Esophagus squamous epithelium (tissue), 5 donors: ENCODE measurements around the gene PAM16. TPM values are rescaled to one million over a fixed set of nuclear protein-coding genes. Genes with fewer than 3 reads are reported as not detected.
A peak's percentile ranks its signal among the peaks of the same experiment; 100 is the strongest.

Experiments used
- DNase-seq: peaks from one replicate; lab custom pipeline; 2025; lab: John Stamatoyannopoulos, UW
- H3K27ac ChIP-seq, 4 donors: fragments of 200-600 bp; sonication (generic); one replicate each; pipeline ENCODE4 v1.5.1; 2016 to 2019; ENCODE audit warnings: mild to moderate bottlenecking in 1 of 4
- H3K27me3 ChIP-seq, 4 donors: fragments of 200-600 bp; sonication (generic); 1 replicate in 3 of 4; 2 replicates in 1 of 4; pipeline versions ENCODE4 v1.5.1 to v1.6.0; 2017 to 2021; ENCODE audit warnings: antibody characterized with exemption in 1 of 4
- H3K36me3 ChIP-seq, 3 donors: fragments of 200-600 bp; sonication (generic); one replicate each; pipeline ENCODE4 v1.5.1; 2016 to 2019
- H3K4me1 ChIP-seq, 3 donors: fragments of 200-600 bp; sonication (generic); one replicate each; pipeline ENCODE4 v1.5.1; 2017 to 2019
- H3K4me3 ChIP-seq, 4 donors: fragments of 200-600 bp; sonication (generic); 1 replicate in 3 of 4; 2 replicates in 1 of 4; pipeline ENCODE4 v1.5.1; 2016 to 2019; ENCODE audit warnings: mild to moderate bottlenecking in 2 of 4, moderate library complexity in 1 of 4
- H3K9me3 ChIP-seq, 3 donors: fragments of 200-600 bp; sonication (generic); one replicate each; pipeline ENCODE4 v1.5.1; 2016 to 2019
- CTCF ChIP-seq, 6 experiments: fragments of 450-650 bp in 4 of 6; fragments of 200-600 bp in 2 of 6; sonication (generic) in 2 of 6; IDR thresholded peaks; one replicate each; pipeline ENCODE4 v1.5.1; 2016 to 2019; ENCODE audit warnings: antibody characterized with exemption in 6 of 6, mild to moderate bottlenecking in 4 of 6, moderate library complexity in 4 of 6
- POLR2A ChIP-seq, 4 donors: fragments of 450-650 bp; IDR thresholded peaks; one replicate each; pipeline ENCODE4 v1.6.1; 2017; ENCODE audit warnings: antibody characterized with exemption in 4 of 4, mild to moderate bottlenecking in 4 of 4, moderate library complexity in 3 of 4
- WGBS, 2 donors: methylation state at CpG; one replicate each; pipeline ENCODE4 v1.1.5; 2018; 5-methylcytosine and 5-hydroxymethylcytosine counted together
- intact Hi-C: fragments of 100-400 bp; cut with DNase I; formaldehyde crosslinking; loops from one replicate; pipeline ENCODE4 v1.15.0; 2022
- total RNA-seq, 4 donors: library from RNA; depleted of rRNA; stranded (reverse); fragments of >200 nt; gene quantifications; one replicate each; pipeline ENCODE4 v1.1.0, GENCODE V29; 2016
- donor health status: DM: yes; HTN: yes; CAD: no.

PAM16 gene
- total RNA-seq, 4 donors from 2014 or later = 29.5 to 40.8 (median 33.2) TPM

GRCh38 chr16:4323845-4324488, 27.2 kb downstream of the PAM16 start:
- DNase-seq = no peak
- peaks cover 0 to 32% (median 0%) of the 10 kb centered on the region in 4 donors for H3K27me3 ChIP-seq
- no peak for TF ChIP-seq CTCF (IDR thresholded peaks at IDR 0.05)
- no peak for TF ChIP-seq POLR2A (IDR thresholded peaks at IDR 0.05)
- H3K4me3 ChIP-seq = peak overlapping the region in 1 of 4 donors; percentile 32
- WGBS, 2 donors = 35% methylated on average over 4 of the region's 12 CpGs; no CpG with 5 or more reads in 1 of the 2 donors
- peaks cover 60 to 95% (median 65%) of the 10 kb centered on the region in 3 donors for H3K4me1 ChIP-seq
- no peaks in the 10 kb centered on the region for H3K9me3 ChIP-seq
- peak overlapping the region; percentile 65 to 89 (median 78) for H3K27ac ChIP-seq
- intact Hi-C loops = no loop called here
- no peaks in the 10 kb centered on the region for H3K36me3 ChIP-seq

- no peak for DNase-seq
- no peak for TF ChIP-seq POLR2A (IDR thresholded peaks at IDR 0.05)
- TF ChIP-seq CTCF (IDR thresholded peaks at IDR 0.05) = no peak
- no peak overlapping the region for H3K4me3 ChIP-seq
Measured at GRCh38 chr16:4323071-4323844, 27.9 kb downstream of the PAM16 start.

GRCh38 chr16:4322121-4323052, 28.7 kb downstream of the PAM16 start:
- no peaks in the 10 kb centered on the region for H3K36me3 ChIP-seq
- peak overlapping the region in 2 of 4 donors; percentile 82 to 89 for H3K27ac ChIP-seq
- 79 to 93% methylated on average over 6 to 11 of the region's 30 CpGs for WGBS, 2 donors
- no peak for DNase-seq
- H3K4me1 ChIP-seq = peaks cover 56 to 95% (median 65%) of the 10 kb centered on the region in 3 donors
- no peak overlapping the region for H3K4me3 ChIP-seq
- intact Hi-C loops = no loop called here
- H3K27me3 ChIP-seq = peaks cover 0 to 23% (median 0%) of the 10 kb centered on the region in 4 donors
- TF ChIP-seq CTCF (IDR thresholded peaks at IDR 0.05) (no peak), POLR2A (IDR thresholded peaks at IDR 0.05) (no peak)
- no peaks in the 10 kb centered on the region for H3K9me3 ChIP-seq

More at GRCh38 chr16:4323071-4323844, 27.9 kb downstream of the PAM16 start:
- Histone ChIP-seq H3K36me3 (no peaks in the 10 kb centered on the region), H3K27me3 (peaks cover 0 to 30% (median 0%) of the 10 kb centered on the region in 4 donors), H3K4me1 (peaks cover 60 to 95% (median 63%) of the 10 kb centered on the region in 3 donors), H3K9me3 (no peaks in the 10 kb centered on the region), H3K27ac (peak overlapping the region; percentile 65 to 89 (median 78))
- 40 to 60% methylated on average over 1 of the region's 21 CpGs for WGBS, 2 donors
- intact Hi-C loops = no loop called here

GRCh38 chr16:4321286-4322120, 29.6 kb downstream of the PAM16 start:
- DNase-seq = no peak
- intact Hi-C loops = no loop called here

More at GRCh38 chr16:4321286-4322120, 29.6 kb downstream of the PAM16 start:
- no peak overlapping the region for H3K4me3 ChIP-seq
- H3K36me3 ChIP-seq = no peaks in the 10 kb centered on the region
- H3K27ac ChIP-seq = peak overlapping the region in 2 of 4 donors; percentile 86 to 98
- no peaks in the 10 kb centered on the region for H3K9me3 ChIP-seq
- TF ChIP-seq CTCF (IDR thresholded peaks at IDR 0.05) = no peak
- no peak for TF ChIP-seq POLR2A (IDR thresholded peaks at IDR 0.05)
- H3K27me3 ChIP-seq = peaks cover 0 to 27% (median 0%) of the 10 kb centered on the region in 4 donors
- H3K4me1 ChIP-seq = peaks cover 61 to 95% (median 69%) of the 10 kb centered on the region in 3 donors
- WGBS, 2 donors = 55 to 83% methylated on average over 2 of the region's 19 CpGs
